Medulla oblongata (tissue), 1 donor: ENCODE data around the gene GORASP1.

Experiments used
- DNase-seq: peaks from one replicate; pipeline ENCODE4 v3.0.0-alpha.2; 2015; ENCODE audit errors: extremely low spot score

GORASP1 gene

GRCh38 chr3:39102504-39103323, 4.7 kb downstream of the GORASP1 start:
- DNase-seq, result no peak

- peak; percentile 27 for DNase-seq
Measured at GRCh38 chr3:39101022-39101689, 6.3 kb downstream of the GORASP1 start.

GRCh38 chr3:39100500-39100886, 6.9 kb downstream of the GORASP1 start:
- DNase-seq, result no peak

GRCh38 chr3:39099738-39100499, 7.5 kb downstream of the GORASP1 start:
- DNase-seq, result no peak

- no peak for DNase-seq
Measured at GRCh38 chr3:39099242-39099641, 8.2 kb downstream of the GORASP1 start.

GRCh38 chr3:39098473-39099000, 8.9 kb downstream of the GORASP1 start:
- no peak for DNase-seq

GRCh38 chr3:39097716-39098472, 9.5 kb downstream of the GORASP1 start:
- DNase-seq, result peak; percentile 28

- DNase-seq, result peak; percentile 83
Measured at GRCh38 chr3:39096775-39097174, 10.7 kb downstream of the GORASP1 start.

GRCh38 chr3:39095778-39096177, 11.6 kb downstream of the GORASP1 start:
- DNase-seq, result peak; percentile 59

GRCh38 chr3:39094851-39095677, 12.4 kb downstream of the GORASP1 start:
- DNase-seq, result no peak

GRCh38 chr3:39090922-39091321, 16.5 kb downstream of the GORASP1 start:
- DNase-seq, result no peak

GRCh38 chr3:39088889-39089288, 18.5 kb downstream of the GORASP1 start:
- DNase-seq, result no peak

GRCh38 chr3:39088456-39088855, 19.0 kb downstream of the GORASP1 start:
- no peak for DNase-seq

- no peak for DNase-seq
Measured at GRCh38 chr3:39086144-39086543, 21.3 kb downstream of the GORASP1 start.

- no peak for DNase-seq
Measured at GRCh38 chr3:39082666-39083313, 24.6 kb downstream of the GORASP1 start.

- DNase-seq, result no peak
Measured at GRCh38 chr3:39080026-39080425, 27.4 kb downstream of the GORASP1 start.

GRCh38 chr3:39079530-39079929, 27.9 kb downstream of the GORASP1 start:
- no peak for DNase-seq

- DNase-seq, result no peak
Measured at GRCh38 chr3:39075910-39076309, 31.5 kb downstream of the GORASP1 start.

- DNase-seq, result peak; percentile 36
Measured at GRCh38 chr3:39068556-39068955, 38.9 kb downstream of the GORASP1 start.

- no peak for DNase-seq
Measured at GRCh38 chr3:39067286-39067685, 40.1 kb downstream of the GORASP1 start.
